GM23338 (cell line): ENCODE data around the gene HLCS. TPM values are rescaled to one million over a fixed set of nuclear protein-coding genes. Genes with fewer than 3 reads are reported as not detected.

Source experiments
- ATAC-seq: fragments of 200-7000 bp; cut with Tn5 transposase; 3 replicates; pipeline ENCODE4 v1.9.1; 2020
- DNase-seq: peaks from one replicate; pipeline ENCODE4 v3.0.0-alpha.2; 2015; ENCODE audit warnings: low spot score
- H2AFZ ChIP-seq: fragments of 200-600 bp; sonication (generic); 2 replicates; pipeline ENCODE4 v1.8.0; 2016; ENCODE audit warnings: antibody characterized with exemption, mild to moderate bottlenecking, moderate library complexity
- H3F3A ChIP-seq: fragments of 200-600 bp; sonication (generic); replicated peaks from 2 replicates; pipeline ENCODE4 v1.8.0; 2017; ENCODE audit warnings: antibody characterized with exemption, mixed run types, low read depth
- H3K27ac ChIP-seq: fragments of 200-600 bp; sonication (generic); 2 replicates; pipeline ENCODE4 v1.6.1; 2016; ENCODE audit warnings: low read depth
- H3K27me3 ChIP-seq: fragments of 200-600 bp; sonication (generic); 2 replicates; pipeline ENCODE4 v1.8.0; 2016; ENCODE audit warnings: mild to moderate bottlenecking, mixed run types, moderate library complexity; ENCODE audit not compliant: insufficient read depth
- H3K36me3 ChIP-seq: fragments of 200-600 bp; sonication (generic); 2 replicates; pipeline ENCODE4 v1.8.0; 2016; ENCODE audit warnings: mild to moderate bottlenecking; ENCODE audit not compliant: insufficient read depth
- H3K4me1 ChIP-seq: fragments of 200-600 bp; sonication (generic); 2 replicates; pipeline ENCODE4 v1.8.0; 2016; ENCODE audit warnings: mild to moderate bottlenecking, moderate library complexity; ENCODE audit not compliant: insufficient read depth
- H3K4me2 ChIP-seq: fragments of 200-600 bp; sonication (generic); 2 replicates; pipeline ENCODE4 v1.7.1; 2017; ENCODE audit warnings: mixed run types
- H3K4me3 ChIP-seq: fragments of 200-600 bp; sonication (generic); 2 replicates; pipeline ENCODE4 v1.6.1; 2016; ENCODE audit warnings: mixed run types
- H3K79me2 ChIP-seq: fragments of 200-600 bp; sonication (generic); replicated peaks from 2 replicates; pipeline ENCODE4 v1.8.0; 2017; ENCODE audit warnings: mild to moderate bottlenecking; ENCODE audit not compliant: insufficient read depth
- H3K9me2 ChIP-seq: fragments of 200-600 bp; sonication (generic); 2 replicates; pipeline ENCODE4 v1.8.0; 2017; ENCODE audit not compliant: insufficient read depth
- H4K20me1 ChIP-seq: fragments of 200-600 bp; sonication (generic); replicated peaks from 2 replicates; pipeline ENCODE4 v1.8.0; 2017; ENCODE audit warnings: mild to moderate bottlenecking; ENCODE audit not compliant: insufficient read depth
- H3K27ac Mint-ChIP-seq: 2 replicates; pipeline ENCODE4 v1.8.0; 2020; ENCODE audit warnings: inconsistent platforms, mild to moderate bottlenecking, moderate library complexity, mixed read lengths
- H3K27me3 Mint-ChIP-seq: 3 replicates; pipeline ENCODE4 v1.8.0; 2022; ENCODE audit warnings: low read depth, mild to moderate bottlenecking, moderate library complexity, mixed read lengths, inconsistent platforms; ENCODE audit not compliant: insufficient read depth, poor library complexity
- H3K36me3 Mint-ChIP-seq: 3 replicates; pipeline ENCODE4 v1.8.0; 2021; ENCODE audit warnings: low read depth, mild to moderate bottlenecking, inconsistent platforms, moderate library complexity, mixed read lengths
- H3K4me1 Mint-ChIP-seq: 3 replicates; pipeline ENCODE4 v1.8.0; 2020; ENCODE audit warnings: mild to moderate bottlenecking, inconsistent platforms, mixed read lengths
- H3K4me3 Mint-ChIP-seq: 3 replicates; pipeline ENCODE4 v1.8.0; 2021; ENCODE audit warnings: moderate library complexity, mild to moderate bottlenecking, inconsistent platforms, mixed read lengths
- H3K9me3 Mint-ChIP-seq: 3 replicates; pipeline ENCODE4 v1.8.0; 2020; ENCODE audit warnings: moderate library complexity, mild to moderate bottlenecking, inconsistent platforms, mixed read lengths
- CREB1 ChIP-seq: fragments of 250-450 bp; sonication (Bioruptor Pico); IDR thresholded peaks from 2 replicates; pipeline ENCODE4 v1.5.0; 2020; ENCODE audit warnings: low read depth, mild to moderate bottlenecking, moderate library complexity
- EZH2 ChIP-seq: fragments of 200-600 bp; sonication (generic); IDR thresholded peaks from one replicate; pipeline ENCODE4 v1.8.0; 2017; ENCODE audit warnings: antibody characterized with exemption, mild to moderate bottlenecking, low read depth; ENCODE audit not compliant: unreplicated experiment
- EZH2phosphoT487 ChIP-seq: fragments of 200-600 bp; sonication (generic); IDR thresholded peaks from one replicate; pipeline ENCODE4 v1.8.1; 2018; ENCODE audit warnings: antibody characterized with exemption; ENCODE audit not compliant: unreplicated experiment
- ZNF114 ChIP-seq: fragments of 250-450 bp; sonication (Bioruptor Pico); IDR thresholded peaks from 2 replicates; pipeline ENCODE4 v1.5.0; 2020; ENCODE audit warnings: mild to moderate bottlenecking, moderate library complexity
- polyA plus RNA-seq: library from polyadenylated mRNA; unstranded; fragments of >200 nt; fragmentation: Nextera tagmentation; extraction: Ambion mirVana; gene quantifications from 2 replicates; pipeline ENCODE4 v1.2.1, GENCODE V29; 2016
- total RNA-seq: library from RNA; depleted of rRNA; stranded (reverse); fragments of >200 nt; shearing (Covaris generic); gene quantifications from 2 replicates; pipeline ENCODE4 v1.2.3, GENCODE V29; 2014
- TF ChIP-seq, protein P1 (sequence below): fragments of 250-450 bp; sonication (Bioruptor Pico); IDR thresholded peaks from 2 replicates; pipeline ENCODE4 v1.5.0; 2020; ENCODE audit warnings: mild to moderate bottlenecking, moderate library complexity
- TF ChIP-seq, protein P2 (sequence below): IDR thresholded peaks from one replicate; pipeline ENCODE4 v1.6.1; 2018; ENCODE audit warnings: antibody characterized with exemption; ENCODE audit not compliant: unreplicated experiment
- TF ChIP-seq, protein P3 (sequence below), 2 experiments: fragments of 200-600 bp in 1 of 2; sonication (generic) in 1 of 2; conservative IDR thresholded peaks; 2 replicates each; pipeline versions ENCODE4 v1.5.1 to v1.6.1; 2016 to 2017; ENCODE audit warnings: antibody characterized with exemption in 2 of 2, low read depth in 2 of 2, mild to moderate bottlenecking in 2 of 2, moderate library complexity in 1 of 2

Gene HLCS
- total and polyA plus RNA-seq, 2 experiments from 2014 or later, result 6.1 to 14.7 TPM

DNA sequence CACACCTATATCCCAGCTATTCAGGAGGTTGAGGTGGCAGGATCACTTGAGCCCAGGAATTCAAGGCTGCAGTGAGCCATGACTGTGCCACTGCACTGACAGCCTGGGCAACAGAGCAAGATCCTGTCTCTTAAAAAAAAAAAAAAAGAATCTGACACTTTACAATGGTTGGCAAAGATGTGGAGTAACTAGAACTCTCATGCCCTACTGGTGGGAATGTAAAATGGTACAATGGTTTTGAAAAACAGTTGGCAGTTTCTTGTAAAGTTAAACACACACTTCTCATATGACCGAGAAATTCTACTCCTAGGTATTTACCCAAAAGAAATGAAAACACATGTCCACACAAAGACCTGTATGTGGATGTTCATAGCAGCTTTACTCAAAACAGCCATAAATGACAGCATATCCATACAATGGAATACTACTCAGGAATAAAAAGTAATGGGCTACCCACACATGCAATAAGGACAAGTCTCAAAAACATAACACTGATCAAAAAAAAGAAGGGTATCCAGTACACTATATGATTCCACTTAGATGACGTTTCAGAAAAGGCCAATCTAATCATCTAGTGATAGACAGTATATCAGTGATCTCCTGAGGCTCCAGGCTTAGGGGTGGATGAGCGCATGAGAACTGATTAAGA, 58.1 kb downstream of the HLCS start:
- no peaks in the 10 kb centered on the region for H3K9me3 Mint-ChIP-seq
- H3K4me3 Mint-ChIP-seq, result no peak overlapping the region
- no peak overlapping the region for H3K4me2 ChIP-seq
- peaks cover 4% of the 10 kb centered on the region; the same call in 1 of the 3 replicates for H3K4me1 Mint-ChIP-seq
- no peak overlapping the region for H3K27ac ChIP-seq
- peaks cover 2% of the 10 kb centered on the region for H3K27me3 Mint-ChIP-seq
- H3K36me3 ChIP-seq, result no peaks in the 10 kb centered on the region
- no peak overlapping the region for H2AFZ ChIP-seq
- H3K27ac Mint-ChIP-seq, result no peak overlapping the region
- H4K20me1 ChIP-seq, result no peaks in the 10 kb centered on the region
- 0 out of 3 replicates have a peak, but pooled peaks cover 3% of the 10 kb centered on the region for H3K36me3 Mint-ChIP-seq
- H3K9me2 ChIP-seq, result no peaks in the 10 kb centered on the region
- DNase-seq (no peak), ATAC-seq (no peak)
- no peaks in the 10 kb centered on the region for H3K27me3 ChIP-seq
- no peaks in the 10 kb centered on the region for H3F3A ChIP-seq
- H3K79me2 ChIP-seq, result no peaks in the 10 kb centered on the region
- no peak overlapping the region for H3K4me3 ChIP-seq
- H3K4me1 ChIP-seq, result no peaks in the 10 kb centered on the region
- TF ChIP-seq, protein P1, sequence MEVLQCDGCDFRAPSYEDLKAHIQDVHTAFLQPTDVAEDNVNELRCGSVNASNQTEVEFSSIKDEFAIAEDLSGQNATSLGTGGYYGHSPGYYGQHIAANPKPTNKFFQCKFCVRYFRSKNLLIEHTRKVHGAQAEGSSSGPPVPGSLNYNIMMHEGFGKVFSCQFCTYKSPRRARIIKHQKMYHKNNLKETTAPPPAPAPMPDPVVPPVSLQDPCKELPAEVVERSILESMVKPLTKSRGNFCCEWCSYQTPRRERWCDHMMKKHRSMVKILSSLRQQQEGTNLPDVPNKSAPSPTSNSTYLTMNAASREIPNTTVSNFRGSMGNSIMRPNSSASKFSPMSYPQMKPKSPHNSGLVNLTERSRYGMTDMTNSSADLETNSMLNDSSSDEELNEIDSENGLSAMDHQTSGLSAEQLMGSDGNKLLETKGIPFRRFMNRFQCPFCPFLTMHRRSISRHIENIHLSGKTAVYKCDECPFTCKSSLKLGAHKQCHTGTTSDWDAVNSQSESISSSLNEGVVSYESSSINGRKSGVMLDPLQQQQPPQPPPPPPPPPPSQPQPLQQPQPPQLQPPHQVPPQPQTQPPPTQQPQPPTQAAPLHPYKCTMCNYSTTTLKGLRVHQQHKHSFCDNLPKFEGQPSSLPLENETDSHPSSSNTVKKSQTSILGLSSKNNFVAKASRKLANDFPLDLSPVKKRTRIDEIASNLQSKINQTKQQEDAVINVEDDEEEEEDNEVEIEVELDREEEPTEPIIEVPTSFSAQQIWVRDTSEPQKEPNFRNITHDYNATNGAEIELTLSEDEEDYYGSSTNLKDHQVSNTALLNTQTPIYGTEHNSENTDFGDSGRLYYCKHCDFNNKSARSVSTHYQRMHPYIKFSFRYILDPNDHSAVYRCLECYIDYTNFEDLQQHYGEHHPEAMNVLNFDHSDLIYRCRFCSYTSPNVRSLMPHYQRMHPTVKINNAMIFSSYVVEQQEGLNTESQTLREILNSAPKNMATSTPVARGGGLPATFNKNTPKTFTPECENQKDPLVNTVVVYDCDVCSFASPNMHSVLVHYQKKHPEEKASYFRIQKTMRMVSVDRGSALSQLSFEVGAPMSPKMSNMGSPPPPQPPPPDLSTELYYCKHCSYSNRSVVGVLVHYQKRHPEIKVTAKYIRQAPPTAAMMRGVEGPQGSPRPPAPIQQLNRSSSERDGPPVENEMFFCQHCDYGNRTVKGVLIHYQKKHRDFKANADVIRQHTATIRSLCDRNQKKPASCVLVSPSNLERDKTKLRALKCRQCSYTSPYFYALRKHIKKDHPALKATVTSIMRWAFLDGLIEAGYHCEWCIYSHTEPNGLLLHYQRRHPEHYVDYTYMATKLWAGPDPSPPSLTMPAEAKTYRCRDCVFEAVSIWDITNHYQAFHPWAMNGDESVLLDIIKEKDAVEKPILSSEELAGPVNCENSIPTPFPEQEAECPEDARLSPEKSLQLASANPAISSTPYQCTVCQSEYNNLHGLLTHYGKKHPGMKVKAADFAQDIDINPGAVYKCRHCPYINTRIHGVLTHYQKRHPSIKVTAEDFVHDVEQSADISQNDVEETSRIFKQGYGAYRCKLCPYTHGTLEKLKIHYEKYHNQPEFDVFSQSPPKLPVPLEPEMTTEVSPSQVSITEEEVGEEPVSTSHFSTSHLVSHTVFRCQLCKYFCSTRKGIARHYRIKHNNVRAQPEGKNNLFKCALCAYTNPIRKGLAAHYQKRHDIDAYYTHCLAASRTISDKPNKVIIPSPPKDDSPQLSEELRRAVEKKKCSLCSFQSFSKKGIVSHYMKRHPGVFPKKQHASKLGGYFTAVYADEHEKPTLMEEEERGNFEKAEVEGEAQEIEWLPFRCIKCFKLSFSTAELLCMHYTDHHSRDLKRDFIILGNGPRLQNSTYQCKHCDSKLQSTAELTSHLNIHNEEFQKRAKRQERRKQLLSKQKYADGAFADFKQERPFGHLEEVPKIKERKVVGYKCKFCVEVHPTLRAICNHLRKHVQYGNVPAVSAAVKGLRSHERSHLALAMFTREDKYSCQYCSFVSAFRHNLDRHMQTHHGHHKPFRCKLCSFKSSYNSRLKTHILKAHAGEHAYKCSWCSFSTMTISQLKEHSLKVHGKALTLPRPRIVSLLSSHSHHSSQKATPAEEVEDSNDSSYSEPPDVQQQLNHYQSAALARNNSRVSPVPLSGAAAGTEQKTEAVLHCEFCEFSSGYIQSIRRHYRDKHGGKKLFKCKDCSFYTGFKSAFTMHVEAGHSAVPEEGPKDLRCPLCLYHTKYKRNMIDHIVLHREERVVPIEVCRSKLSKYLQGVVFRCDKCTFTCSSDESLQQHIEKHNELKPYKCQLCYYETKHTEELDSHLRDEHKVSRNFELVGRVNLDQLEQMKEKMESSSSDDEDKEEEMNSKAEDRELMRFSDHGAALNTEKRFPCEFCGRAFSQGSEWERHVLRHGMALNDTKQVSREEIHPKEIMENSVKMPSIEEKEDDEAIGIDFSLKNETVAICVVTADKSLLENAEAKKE (CRISPR knock-in tag), result no peak
- TF ChIP-seq, protein P2, sequence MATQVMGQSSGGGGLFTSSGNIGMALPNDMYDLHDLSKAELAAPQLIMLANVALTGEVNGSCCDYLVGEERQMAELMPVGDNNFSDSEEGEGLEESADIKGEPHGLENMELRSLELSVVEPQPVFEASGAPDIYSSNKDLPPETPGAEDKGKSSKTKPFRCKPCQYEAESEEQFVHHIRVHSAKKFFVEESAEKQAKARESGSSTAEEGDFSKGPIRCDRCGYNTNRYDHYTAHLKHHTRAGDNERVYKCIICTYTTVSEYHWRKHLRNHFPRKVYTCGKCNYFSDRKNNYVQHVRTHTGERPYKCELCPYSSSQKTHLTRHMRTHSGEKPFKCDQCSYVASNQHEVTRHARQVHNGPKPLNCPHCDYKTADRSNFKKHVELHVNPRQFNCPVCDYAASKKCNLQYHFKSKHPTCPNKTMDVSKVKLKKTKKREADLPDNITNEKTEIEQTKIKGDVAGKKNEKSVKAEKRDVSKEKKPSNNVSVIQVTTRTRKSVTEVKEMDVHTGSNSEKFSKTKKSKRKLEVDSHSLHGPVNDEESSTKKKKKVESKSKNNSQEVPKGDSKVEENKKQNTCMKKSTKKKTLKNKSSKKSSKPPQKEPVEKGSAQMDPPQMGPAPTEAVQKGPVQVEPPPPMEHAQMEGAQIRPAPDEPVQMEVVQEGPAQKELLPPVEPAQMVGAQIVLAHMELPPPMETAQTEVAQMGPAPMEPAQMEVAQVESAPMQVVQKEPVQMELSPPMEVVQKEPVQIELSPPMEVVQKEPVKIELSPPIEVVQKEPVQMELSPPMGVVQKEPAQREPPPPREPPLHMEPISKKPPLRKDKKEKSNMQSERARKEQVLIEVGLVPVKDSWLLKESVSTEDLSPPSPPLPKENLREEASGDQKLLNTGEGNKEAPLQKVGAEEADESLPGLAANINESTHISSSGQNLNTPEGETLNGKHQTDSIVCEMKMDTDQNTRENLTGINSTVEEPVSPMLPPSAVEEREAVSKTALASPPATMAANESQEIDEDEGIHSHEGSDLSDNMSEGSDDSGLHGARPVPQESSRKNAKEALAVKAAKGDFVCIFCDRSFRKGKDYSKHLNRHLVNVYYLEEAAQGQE, result no peak
- no peak for TF ChIP-seq EZH2phosphoT487
- no peak for TF ChIP-seq EZH2
- no peak for TF ChIP-seq ZNF114 (CRISPR knock-in tag)
- TF ChIP-seq CREB1 (CRISPR knock-in tag), result no peak
- TF ChIP-seq, protein P3, sequence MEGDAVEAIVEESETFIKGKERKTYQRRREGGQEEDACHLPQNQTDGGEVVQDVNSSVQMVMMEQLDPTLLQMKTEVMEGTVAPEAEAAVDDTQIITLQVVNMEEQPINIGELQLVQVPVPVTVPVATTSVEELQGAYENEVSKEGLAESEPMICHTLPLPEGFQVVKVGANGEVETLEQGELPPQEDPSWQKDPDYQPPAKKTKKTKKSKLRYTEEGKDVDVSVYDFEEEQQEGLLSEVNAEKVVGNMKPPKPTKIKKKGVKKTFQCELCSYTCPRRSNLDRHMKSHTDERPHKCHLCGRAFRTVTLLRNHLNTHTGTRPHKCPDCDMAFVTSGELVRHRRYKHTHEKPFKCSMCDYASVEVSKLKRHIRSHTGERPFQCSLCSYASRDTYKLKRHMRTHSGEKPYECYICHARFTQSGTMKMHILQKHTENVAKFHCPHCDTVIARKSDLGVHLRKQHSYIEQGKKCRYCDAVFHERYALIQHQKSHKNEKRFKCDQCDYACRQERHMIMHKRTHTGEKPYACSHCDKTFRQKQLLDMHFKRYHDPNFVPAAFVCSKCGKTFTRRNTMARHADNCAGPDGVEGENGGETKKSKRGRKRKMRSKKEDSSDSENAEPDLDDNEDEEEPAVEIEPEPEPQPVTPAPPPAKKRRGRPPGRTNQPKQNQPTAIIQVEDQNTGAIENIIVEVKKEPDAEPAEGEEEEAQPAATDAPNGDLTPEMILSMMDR (conservative IDR thresholded peaks at IDR 0.05; ENCODE audit: low read depth in 2 of 2), result peak in 1 of 2 experiments; percentile 23; a peak in 1 of 4 replicates
